ENCODE results near the gene TNNI3K. TPM values are rescaled to one million over a fixed set of nuclear protein-coding genes. Genes with fewer than 3 reads are reported as not detected.

TNNI3K gene
- total RNA-seq, 1 experiment from 2014 or later = 0.49 TPM

- no peak for TF ChIP-seq SRF (IDR thresholded peaks at IDR 0.05; ENCODE audit: low read depth)
- TF ChIP-seq SP1 (IDR thresholded peaks at IDR 0.05; ENCODE audit: low read depth) = no peak
- no peak for TF ChIP-seq CEBPB (IDR thresholded peaks at IDR 0.05; ENCODE audit: low read depth)
- no peak for TF ChIP-seq JUND (IDR thresholded peaks at IDR 0.05)
- TF ChIP-seq MAX (IDR thresholded peaks at IDR 0.05) = no peak
- TF ChIP-seq CBX3 (IDR thresholded peaks at IDR 0.05; ENCODE audit: low read depth) = no peak
- TF ChIP-seq, protein P1, sequence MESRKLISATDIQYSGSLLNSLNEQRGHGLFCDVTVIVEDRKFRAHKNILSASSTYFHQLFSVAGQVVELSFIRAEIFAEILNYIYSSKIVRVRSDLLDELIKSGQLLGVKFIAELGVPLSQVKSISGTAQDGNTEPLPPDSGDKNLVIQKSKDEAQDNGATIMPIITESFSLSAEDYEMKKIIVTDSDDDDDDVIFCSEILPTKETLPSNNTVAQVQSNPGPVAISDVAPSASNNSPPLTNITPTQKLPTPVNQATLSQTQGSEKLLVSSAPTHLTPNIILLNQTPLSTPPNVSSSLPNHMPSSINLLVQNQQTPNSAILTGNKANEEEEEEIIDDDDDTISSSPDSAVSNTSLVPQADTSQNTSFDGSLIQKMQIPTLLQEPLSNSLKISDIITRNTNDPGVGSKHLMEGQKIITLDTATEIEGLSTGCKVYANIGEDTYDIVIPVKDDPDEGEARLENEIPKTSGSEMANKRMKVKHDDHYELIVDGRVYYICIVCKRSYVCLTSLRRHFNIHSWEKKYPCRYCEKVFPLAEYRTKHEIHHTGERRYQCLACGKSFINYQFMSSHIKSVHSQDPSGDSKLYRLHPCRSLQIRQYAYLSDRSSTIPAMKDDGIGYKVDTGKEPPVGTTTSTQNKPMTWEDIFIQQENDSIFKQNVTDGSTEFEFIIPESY (IDR thresholded peaks at IDR 0.05; ENCODE audit: extremely low read depth, insufficient replicate concordance, low read length) = no peak
Measured at GRCh38 chr1:74470251-74470650, 235.1 kb downstream of the TNNI3K start (continued).

- TF ChIP-seq ATF3 (IDR thresholded peaks at IDR 0.05) (no peak), EGR1 (IDR thresholded peaks at IDR 0.05; ENCODE audit: low read depth) (no peak), POLR2A (IDR thresholded peaks at IDR 0.05; ENCODE audit: borderline replicate concordance, extremely low read depth, insufficient read depth, insufficient read length) (no peak), MAX (IDR thresholded peaks at IDR 0.05) (no peak), POLR2AphosphoS5 (IDR thresholded peaks at IDR 0.05; ENCODE audit: low read depth, low read length) (no peak), EZH2phosphoT487 (IDR thresholded peaks at IDR 0.05; ENCODE audit: borderline replicate concordance) (no peak), ELF1 (IDR thresholded peaks at IDR 0.05; ENCODE audit: borderline replicate concordance, low read depth) (no peak), FOSL1 (IDR thresholded peaks at IDR 0.05; ENCODE audit: low read depth) (no peak), SIN3A (IDR thresholded peaks at IDR 0.05; ENCODE audit: low read depth) (no peak), RAD21 (IDR thresholded peaks at IDR 0.05; ENCODE audit: low read depth) (no peak), TCF7L2 (IDR thresholded peaks at IDR 0.05; ENCODE audit: borderline replicate concordance, extremely low read depth, insufficient read depth, insufficient read length) (no peak)
- TF ChIP-seq, protein P2, sequence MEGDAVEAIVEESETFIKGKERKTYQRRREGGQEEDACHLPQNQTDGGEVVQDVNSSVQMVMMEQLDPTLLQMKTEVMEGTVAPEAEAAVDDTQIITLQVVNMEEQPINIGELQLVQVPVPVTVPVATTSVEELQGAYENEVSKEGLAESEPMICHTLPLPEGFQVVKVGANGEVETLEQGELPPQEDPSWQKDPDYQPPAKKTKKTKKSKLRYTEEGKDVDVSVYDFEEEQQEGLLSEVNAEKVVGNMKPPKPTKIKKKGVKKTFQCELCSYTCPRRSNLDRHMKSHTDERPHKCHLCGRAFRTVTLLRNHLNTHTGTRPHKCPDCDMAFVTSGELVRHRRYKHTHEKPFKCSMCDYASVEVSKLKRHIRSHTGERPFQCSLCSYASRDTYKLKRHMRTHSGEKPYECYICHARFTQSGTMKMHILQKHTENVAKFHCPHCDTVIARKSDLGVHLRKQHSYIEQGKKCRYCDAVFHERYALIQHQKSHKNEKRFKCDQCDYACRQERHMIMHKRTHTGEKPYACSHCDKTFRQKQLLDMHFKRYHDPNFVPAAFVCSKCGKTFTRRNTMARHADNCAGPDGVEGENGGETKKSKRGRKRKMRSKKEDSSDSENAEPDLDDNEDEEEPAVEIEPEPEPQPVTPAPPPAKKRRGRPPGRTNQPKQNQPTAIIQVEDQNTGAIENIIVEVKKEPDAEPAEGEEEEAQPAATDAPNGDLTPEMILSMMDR (IDR thresholded peaks at IDR 0.05 in 2 of 3, conservative IDR thresholded peaks at IDR 0.05 in 1 of 3; ENCODE audit: borderline replicate concordance in 1 of 3, insufficient read depth in 1 of 3, low read depth in 2 of 3, low read length in 2 of 3) = no peak
- no peaks in the 10 kb centered on the region for H3K36me3 ChIP-seq (ENCODE audit: control insufficient read depth in 1 of 2, insufficient read depth in 2 of 2, low read length in 2 of 2)
- H3K9ac ChIP-seq (ENCODE audit: low read length) = no peak overlapping the region
- CTCF ChIA-PET = no interaction called here
- no peaks in the 10 kb centered on the region for H3K79me2 ChIP-seq (ENCODE audit: insufficient read depth, low read length)
- H3K27ac ChIP-seq (ENCODE audit: low read depth, low read length) = no peak overlapping the region
- H4K20me1 ChIP-seq (ENCODE audit: insufficient read depth) = no peaks in the 10 kb centered on the region
- ATAC-seq (no peak), DNase-seq (ENCODE audit: low read depth, low spot score) (no peak)
- no peak overlapping the region for H3K4me3 ChIP-seq (replicated peaks in 1 of 2; ENCODE audit: low read depth in 1 of 2, low read length in 2 of 2)
- peaks cover 26% of the 10 kb centered on the region for H3K27me3 ChIP-seq (ENCODE audit: insufficient read depth, low read length)
- no TSS peak for BruUV-seq (replicated peaks)
- no peak overlapping the region for H2AFZ ChIP-seq (ENCODE audit: low read depth, low read length, poor library complexity, severe bottlenecking)
- RAD21 ChIA-PET (ENCODE audit: low non-redundant PET in 1 of 2, low total read pairs in 2 of 2, uncharacterized antibody in 2 of 2, unreplicated experiment in 2 of 2) = no interaction called here
- intact Hi-C loops (cut with micrococcal nuclease) = no loop called here
- POLR2A ChIA-PET = no interaction called here
- no peaks in the 10 kb centered on the region for H3K9me2 ChIP-seq (ENCODE audit: insufficient read depth)
- H3K9me3 ChIP-seq (ENCODE audit: control insufficient read depth in 1 of 2, insufficient read depth in 1 of 2, low read depth in 1 of 2, low read length in 2 of 2) = no peaks in the 10 kb centered on the region
- H3K4me2 ChIP-seq (ENCODE audit: low read length) = no peak overlapping the region
- H3K4me1 ChIP-seq (ENCODE audit: control insufficient read depth in 1 of 2, insufficient read depth in 2 of 2, low read length in 2 of 2) = no peaks in the 10 kb centered on the region
Measured at GRCh38 chr1:74470936-74471335, 235.7 kb downstream of the TNNI3K start.
